HG02884 (cell line): Measurements from ENCODE around the gene LRIT3.

Experiments used
- ATAC-seq: cut with Tn5 transposase; IDR thresholded peaks from one replicate; pipeline ENCODE4 v1.9.1; 2021; ENCODE audit warnings: mild to moderate bottlenecking, moderate library complexity; ENCODE audit not compliant: unreplicated experiment

Gene LRIT3

GRCh38 chr4:109890076-109890475, 42.2 kb downstream of the LRIT3 start:
- ATAC-seq = no peak

DNA sequence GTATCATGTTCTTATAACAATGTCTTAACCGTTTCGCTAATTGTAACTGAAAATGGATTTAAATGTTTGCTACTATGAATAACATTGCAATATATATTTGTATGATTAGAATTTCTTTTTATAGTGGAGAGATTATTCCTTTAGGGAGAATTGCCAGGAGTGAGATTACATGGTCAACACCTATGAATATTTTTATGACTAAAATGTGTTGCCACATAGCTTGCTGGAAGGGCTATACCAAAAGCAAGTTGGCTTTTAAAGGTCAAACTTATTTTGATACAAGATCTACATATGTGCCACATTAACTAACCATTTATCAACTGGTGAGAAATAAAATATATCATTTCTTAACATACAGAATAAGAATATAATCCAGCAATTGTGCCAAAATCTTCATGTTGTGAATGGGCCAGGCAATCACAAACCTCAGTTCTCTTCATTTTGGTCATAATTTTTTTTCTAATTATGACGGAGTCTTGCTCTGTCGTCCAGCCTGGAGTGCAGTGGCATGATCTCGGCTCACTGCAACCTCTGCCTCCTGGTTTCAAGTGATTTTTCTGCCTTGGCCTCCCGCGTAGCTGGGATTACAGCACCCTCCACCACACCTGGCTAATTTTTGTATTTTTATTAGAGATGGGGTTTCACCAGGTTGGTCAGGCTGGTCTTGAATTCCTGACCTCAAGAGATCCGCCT, 54.8 kb downstream of the LRIT3 start:
- ATAC-seq = no peak

DNA sequence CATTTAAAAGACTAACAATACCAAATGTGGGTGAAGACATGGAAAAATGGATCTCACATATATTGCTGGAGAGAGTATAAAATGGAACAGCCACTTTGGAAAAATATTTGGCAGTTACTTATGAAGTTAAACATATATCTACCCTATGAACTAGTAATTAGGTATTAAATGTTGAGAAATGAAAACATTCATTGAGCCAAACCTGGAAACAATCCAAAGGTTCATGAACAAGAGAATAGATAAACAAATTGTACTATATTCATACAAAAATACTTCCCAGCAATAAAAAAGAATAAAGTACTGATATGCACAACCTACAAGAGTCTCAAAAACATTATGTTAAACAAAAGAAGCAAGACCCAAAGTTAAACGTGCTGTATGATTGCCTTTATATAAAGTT, 60.8 kb downstream of the LRIT3 start:
- no peak for ATAC-seq

DNA sequence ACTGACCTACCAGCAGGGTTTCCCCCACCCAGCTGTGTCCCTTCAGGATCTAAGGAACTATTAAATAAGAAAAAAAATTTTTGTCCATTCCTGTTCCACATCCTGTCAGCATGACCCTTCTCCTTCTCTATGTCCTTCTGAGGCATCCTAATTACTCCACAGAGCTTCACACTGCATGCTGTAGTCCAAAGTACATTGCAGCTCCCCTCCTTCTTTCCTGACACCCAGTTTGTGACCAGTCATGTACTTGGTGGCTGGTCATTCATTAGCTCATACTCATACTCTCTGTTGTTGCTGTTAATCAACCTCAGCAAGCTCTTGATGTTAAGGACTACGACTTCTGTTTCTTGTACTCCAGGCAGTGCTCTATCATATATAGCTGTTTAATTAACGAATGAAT, 62.3 kb downstream of the LRIT3 start:
- no peak for ATAC-seq

GRCh38 chr4:109912706-109913595, 65.0 kb downstream of the LRIT3 start, which contains the start of gene EGF:
EGF (plus strand) TSS chr4:109912883; CDS start chr4:109913336, 453 bp downstream.
- peak; percentile 57 for ATAC-seq

GRCh38 chr4:109913596-109914241, 65.8 kb downstream of the LRIT3 start:
- ATAC-seq = no peak

DNA sequence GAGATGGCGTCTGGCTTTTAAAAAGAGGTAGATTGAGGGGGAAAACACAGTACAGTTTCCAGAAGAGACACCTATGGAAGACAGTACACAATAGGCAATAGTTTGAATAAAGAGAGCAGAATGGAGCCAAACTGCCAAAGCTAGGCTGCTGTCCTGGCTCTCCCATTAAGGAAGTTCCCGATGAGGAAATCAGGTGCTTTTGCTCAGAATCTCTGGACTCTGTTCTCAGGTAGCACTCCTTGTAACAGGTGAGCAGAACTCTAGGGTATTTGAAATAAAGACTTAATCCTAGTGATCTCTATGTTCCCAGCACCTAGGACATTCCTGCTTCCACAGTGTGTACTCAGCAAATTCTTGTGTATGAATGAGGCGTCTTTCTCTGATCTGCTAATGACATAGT, 66.4 kb downstream of the LRIT3 start:
- no peak for ATAC-seq

- peak; percentile 7 for ATAC-seq
Measured at GRCh38 chr4:109915385-109916026, 67.6 kb downstream of the LRIT3 start.

GRCh38 chr4:109916027-109916409, 68.1 kb downstream of the LRIT3 start:
- peak; percentile 39 for ATAC-seq

- no peak for ATAC-seq
Measured at GRCh38 chr4:109921384-109921808, 73.5 kb downstream of the LRIT3 start.
